Measurements from ENCODE around the gene SPTSSB.

DNA sequence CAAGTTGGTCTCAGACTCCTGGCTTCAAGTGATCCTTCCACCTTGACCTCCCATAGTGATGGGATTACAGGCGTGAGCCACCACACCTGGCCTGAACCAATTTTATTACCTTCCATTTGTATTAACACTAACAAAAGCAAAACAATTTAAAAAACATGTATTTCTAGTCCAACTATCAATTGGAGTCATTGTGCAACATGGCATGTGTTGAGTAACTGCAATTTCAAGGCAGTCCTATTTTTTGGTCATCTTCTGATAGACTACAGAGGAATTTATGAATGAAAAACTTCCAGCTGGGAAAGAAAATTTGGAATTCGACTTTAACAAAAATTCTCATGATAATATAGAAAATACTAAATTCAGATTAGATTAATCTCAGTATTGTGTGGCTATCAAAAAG lies 16.8 kb downstream of the SPTSSB start:
- TF ChIP-seq, protein P1, sequence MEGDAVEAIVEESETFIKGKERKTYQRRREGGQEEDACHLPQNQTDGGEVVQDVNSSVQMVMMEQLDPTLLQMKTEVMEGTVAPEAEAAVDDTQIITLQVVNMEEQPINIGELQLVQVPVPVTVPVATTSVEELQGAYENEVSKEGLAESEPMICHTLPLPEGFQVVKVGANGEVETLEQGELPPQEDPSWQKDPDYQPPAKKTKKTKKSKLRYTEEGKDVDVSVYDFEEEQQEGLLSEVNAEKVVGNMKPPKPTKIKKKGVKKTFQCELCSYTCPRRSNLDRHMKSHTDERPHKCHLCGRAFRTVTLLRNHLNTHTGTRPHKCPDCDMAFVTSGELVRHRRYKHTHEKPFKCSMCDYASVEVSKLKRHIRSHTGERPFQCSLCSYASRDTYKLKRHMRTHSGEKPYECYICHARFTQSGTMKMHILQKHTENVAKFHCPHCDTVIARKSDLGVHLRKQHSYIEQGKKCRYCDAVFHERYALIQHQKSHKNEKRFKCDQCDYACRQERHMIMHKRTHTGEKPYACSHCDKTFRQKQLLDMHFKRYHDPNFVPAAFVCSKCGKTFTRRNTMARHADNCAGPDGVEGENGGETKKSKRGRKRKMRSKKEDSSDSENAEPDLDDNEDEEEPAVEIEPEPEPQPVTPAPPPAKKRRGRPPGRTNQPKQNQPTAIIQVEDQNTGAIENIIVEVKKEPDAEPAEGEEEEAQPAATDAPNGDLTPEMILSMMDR (conservative IDR thresholded peaks at IDR 0.05 in 1 of 2, IDR thresholded peaks at IDR 0.05 in 1 of 2; ENCODE audit: extremely low read depth in 1 of 2, insufficient read depth in 1 of 2, low read depth in 1 of 2, low read length in 2 of 2) = no peak
- TF ChIP-seq EZH2 (IDR thresholded peaks at IDR 0.05; ENCODE audit: borderline replicate concordance, low read length) = no peak

Data from mammary epithelial cell (primary cell).